ENCODE measurements around the gene F2RL3. TPM values are rescaled to one million over a fixed set of nuclear protein-coding genes. Genes with fewer than 3 reads are reported as not detected.
"Not testable (repeated sequence)": the region's sequence is repeated elsewhere in the genome, so short reads cannot be mapped to it uniquely, and the experiment has no call there.

Gene F2RL3
- total RNA-seq, 2 donors from 2014 or later = 0.36 to 6.2 TPM

- Histone ChIP-seq H3K4me3 (no peak overlapping the region), H3K9me3 (no peaks in the 10 kb centered on the region), H3K27me3 (replicated peaks; ENCODE audit: insufficient read depth) (no peaks in the 10 kb centered on the region), H3K27ac (no peak overlapping the region), H3K4me1 (replicated peaks) (no peaks in the 10 kb centered on the region), H3K36me3 (no peaks in the 10 kb centered on the region)
- 98% methylated on average over 4 of the region's 4 CpGs for WGBS
- TF ChIP-seq POLR2AphosphoS5 (IDR thresholded peaks at IDR 0.05) (no peak), POLR2A (IDR thresholded peaks at IDR 0.05) (no peak), CTCF (IDR thresholded peaks at IDR 0.05) (no peak)
- intact Hi-C loops (cut with DNase I) = no loop called here
- no peak for DNase-seq (ENCODE audit: low spot score)
Measured at GRCh38 chr19:16931306-16931705, 42.5 kb downstream of the F2RL3 start.

- Histone ChIP-seq H3K36me3 (no peaks in the 10 kb centered on the region), H3K27me3 (replicated peaks; ENCODE audit: insufficient read depth) (no peaks in the 10 kb centered on the region), H3K9me3 (no peaks in the 10 kb centered on the region), H3K4me1 (replicated peaks) (no peaks in the 10 kb centered on the region), H3K27ac (no peak overlapping the region), H3K4me3 (no peak overlapping the region)
- WGBS = 90% methylated on average over 1 of the region's 1 CpG
- TF ChIP-seq POLR2AphosphoS5 (IDR thresholded peaks at IDR 0.05) (no peak), POLR2A (IDR thresholded peaks at IDR 0.05) (no peak), CTCF (IDR thresholded peaks at IDR 0.05) (no peak)
- intact Hi-C loops (cut with DNase I) = no loop called here
- DNase-seq (ENCODE audit: low spot score) = no peak
Measured at GRCh38 chr19:16934489-16934888, 45.7 kb downstream of the F2RL3 start.

GRCh38 chr19:16936901-16937300, 48.1 kb downstream of the F2RL3 start:
- WGBS = 94% methylated on average over 2 of the region's 2 CpGs
- TF ChIP-seq POLR2AphosphoS5 (IDR thresholded peaks at IDR 0.05) (no peak), POLR2A (IDR thresholded peaks at IDR 0.05) (no peak), CTCF (IDR thresholded peaks at IDR 0.05) (no peak)
- Histone ChIP-seq H3K36me3 (no peaks in the 10 kb centered on the region), H3K9me3 (no peaks in the 10 kb centered on the region), H3K27me3 (replicated peaks; ENCODE audit: insufficient read depth) (no peaks in the 10 kb centered on the region), H3K27ac (no peak overlapping the region), H3K4me3 (no peak overlapping the region), H3K4me1 (replicated peaks) (no peaks in the 10 kb centered on the region)
- intact Hi-C loops (cut with DNase I) = no loop called here
- DNase-seq (ENCODE audit: low spot score) = no peak

GRCh38 chr19:16937796-16938195, 49.0 kb downstream of the F2RL3 start:
- H3K27me3 ChIP-seq (replicated peaks; ENCODE audit: insufficient read depth); DNase-seq (ENCODE audit: low spot score); H3K36me3 ChIP-seq; H3K9me3 ChIP-seq; H3K4me3 ChIP-seq; H3K27ac ChIP-seq; H3K4me1 ChIP-seq (replicated peaks); intact Hi-C loops (cut with DNase I): not testable (repeated sequence)
- 97% methylated on average over 12 of the region's 12 CpGs for WGBS

- no peaks in the 10 kb centered on the region for H3K4me1 ChIP-seq (replicated peaks)
- H3K36me3 ChIP-seq = no peaks in the 10 kb centered on the region
- no peak for TF ChIP-seq POLR2AphosphoS5 (IDR thresholded peaks at IDR 0.05)
- no peak for TF ChIP-seq CTCF (IDR thresholded peaks at IDR 0.05)
- no peak for TF ChIP-seq POLR2A (IDR thresholded peaks at IDR 0.05)
- no peak for DNase-seq (ENCODE audit: low spot score)
- intact Hi-C loops (cut with DNase I) = no loop called here
- no peaks in the 10 kb centered on the region for H3K9me3 ChIP-seq
- H3K27me3 ChIP-seq (replicated peaks; ENCODE audit: insufficient read depth) = no peaks in the 10 kb centered on the region
- no peak overlapping the region for H3K4me3 ChIP-seq
- 89% methylated on average over 11 of the region's 11 CpGs for WGBS
- no peak overlapping the region for H3K27ac ChIP-seq
Measured at GRCh38 chr19:16938211-16938610, 49.4 kb downstream of the F2RL3 start.

- intact Hi-C loops (cut with DNase I); DNase-seq (ENCODE audit: low spot score); H3K27me3 ChIP-seq (replicated peaks; ENCODE audit: insufficient read depth); H3K4me3 ChIP-seq; H3K4me1 ChIP-seq (replicated peaks); H3K36me3 ChIP-seq; H3K9me3 ChIP-seq; H3K27ac ChIP-seq: not testable (repeated sequence)
- WGBS = 93% methylated on average over 7 of the region's 7 CpGs
Measured at GRCh38 chr19:16940063-16940462, 51.3 kb downstream of the F2RL3 start.
